IPS DF 4.7 (cell line): ENCODE data around the gene DPF3.

Source experiments
- DNase-seq: peaks from one replicate; pipeline ENCODE4 v3.0.0-alpha.2; 2013; ENCODE audit warnings: low spot score; ENCODE audit errors: extremely low read depth

The DPF3 gene

GRCh38 chr14:72904840-72905561 lies 11.1 kb upstream of the DPF3 start:
- DNase-seq = no peak

GRCh38 chr14:72904218-72904617 lies 10.3 kb upstream of the DPF3 start:
- no peak for DNase-seq

GRCh38 chr14:72903716-72904115 lies 9.8 kb upstream of the DPF3 start:
- DNase-seq = no peak

GRCh38 chr14:72902801-72903530 lies 9.1 kb upstream of the DPF3 start:
- DNase-seq = no peak

- DNase-seq = no peak
These were observed 7.5 kb upstream of the DPF3 start for GRCh38 chr14:72901361-72901760.

GRCh38 chr14:72898448-72898847 lies 4.5 kb upstream of the DPF3 start:
- DNase-seq = no peak

- DNase-seq = no peak
These were observed 900 bp upstream of the DPF3 start for GRCh38 chr14:72894623-72895378.

GRCh38 chr14:72894323-72894622 lies 372 bp upstream of the DPF3 start:
- DNase-seq = no peak

GRCh38 chr14:72892879-72893635 lies 844 bp downstream of the DPF3 start:
- DNase-seq = no peak

- no peak for DNase-seq
These were observed 1.6 kb downstream of the DPF3 start for GRCh38 chr14:72892103-72892878.

GRCh38 chr14:72891666-72892102 lies 2.2 kb downstream of the DPF3 start:
- no peak for DNase-seq

- no peak for DNase-seq
These were observed 4.5 kb downstream of the DPF3 start for GRCh38 chr14:72889366-72889765.

- DNase-seq = no peak
These were observed 5.2 kb downstream of the DPF3 start for GRCh38 chr14:72888636-72889201.

GRCh38 chr14:72888192-72888591 lies 5.7 kb downstream of the DPF3 start:
- no peak for DNase-seq

GRCh38 chr14:72887514-72887913 lies 6.4 kb downstream of the DPF3 start:
- no peak for DNase-seq

- DNase-seq = no peak
These were observed 9.5 kb downstream of the DPF3 start for GRCh38 chr14:72884386-72884785.

GRCh38 chr14:72883961-72884360 lies 9.9 kb downstream of the DPF3 start:
- DNase-seq = no peak

GRCh38 chr14:72883109-72883508 lies 10.8 kb downstream of the DPF3 start:
- no peak for DNase-seq

- DNase-seq = no peak
These were observed 11.4 kb downstream of the DPF3 start for GRCh38 chr14:72882463-72882862.

- no peak for DNase-seq
These were observed 11.9 kb downstream of the DPF3 start for GRCh38 chr14:72882047-72882446.

GRCh38 chr14:72881543-72881942 lies 12.4 kb downstream of the DPF3 start:
- no peak for DNase-seq
